ENCODE results near the gene SMAD1. TPM values are rescaled to one million over a fixed set of nuclear protein-coding genes. Genes with fewer than 3 reads are reported as not detected.

Gene SMAD1
- total RNA-seq, 1 experiment from 2014 or later, result 21.1 TPM

- no peak overlapping the region for H3K14ac ChIP-seq (ENCODE audit: insufficient read depth, low read length)
- H3K4me2 ChIP-seq (ENCODE audit: insufficient read depth, insufficient read length, low read length), result no peak overlapping the region
- H3K9me3 ChIP-seq (ENCODE audit: control insufficient read depth, low read depth, low read length), result no peaks in the 10 kb centered on the region
- H3K23me2 ChIP-seq (ENCODE audit: insufficient read length, low read depth, low read length, poor library complexity, severe bottlenecking), result no peaks in the 10 kb centered on the region
- no peaks in the 10 kb centered on the region for H3K79me1 ChIP-seq (ENCODE audit: insufficient read depth, low read depth, low read length, poor library complexity, severe bottlenecking)
- H3K18ac ChIP-seq (ENCODE audit: insufficient read length, low read depth, low read length), result no peak overlapping the region
- DNase-seq, result no peak
- H3K4ac ChIP-seq (ENCODE audit: low read depth, low read length), result no peak overlapping the region
- no peak overlapping the region for H3K56ac ChIP-seq (ENCODE audit: insufficient read length, low read depth, low read length)
- no peak for TF ChIP-seq CTCF (conservative IDR thresholded peaks at IDR 0.05)
- H2AFZ ChIP-seq (ENCODE audit: low read length), result no peak overlapping the region
- no peak overlapping the region for H2BK12ac ChIP-seq (ENCODE audit: insufficient read length, low read depth, low read length)
- no peak overlapping the region for H3K9ac ChIP-seq (ENCODE audit: extremely low read depth, insufficient read length, low read length)
- H3K9me3 Mint-ChIP-seq, result peaks cover 13 to 16% of the 10 kb centered on the region in 2 experiments
- H3K23ac ChIP-seq (ENCODE audit: insufficient read length, low read depth, low read length), result no peak overlapping the region
- H3K4me1 Mint-ChIP-seq, result no peaks in the 10 kb centered on the region
- no peak overlapping the region for H4K5ac ChIP-seq (ENCODE audit: insufficient read length, low read depth, low read length)
- H4K8ac ChIP-seq (replicated peaks; ENCODE audit: insufficient read length, low read depth, low read length), result no peak overlapping the region
- H2BK15ac ChIP-seq (ENCODE audit: low read depth, low read length), result no peak overlapping the region
- no peaks in the 10 kb centered on the region for H3K4me1 ChIP-seq (ENCODE audit: insufficient read depth, low read length)
- peaks cover 1% of the 10 kb centered on the region for H3K27me3 Mint-ChIP-seq (ENCODE audit: low read depth)
- no peak overlapping the region for H2BK120ac ChIP-seq (ENCODE audit: low read depth, low read length, poor library complexity, severe bottlenecking)
- H3K27ac Mint-ChIP-seq, result no peak overlapping the region; a peak in 1 of 7 replicates
- H3K36me3 Mint-ChIP-seq (ENCODE audit: insufficient read depth in 1 of 3, low read depth in 3 of 3), result peaks cover 4 to 7% (median 6%) of the 10 kb centered on the region in 3 experiments; a peak in 6 of 7 replicates
- H3K27ac ChIP-seq (ENCODE audit: insufficient read length, low read depth, low read length), result no peak overlapping the region
- no peak overlapping the region for H3K4me3 Mint-ChIP-seq
- no peaks in the 10 kb centered on the region for H4K20me1 ChIP-seq (ENCODE audit: control insufficient read depth, insufficient read depth, insufficient read length)
- H3K27me3 ChIP-seq (ENCODE audit: insufficient read depth, low read length), result no peaks in the 10 kb centered on the region
- no CpG with 5 or more reads among the region's 5 CpGs for WGBS (ENCODE audit: extremely low coverage, insufficient read length, low lambda C conversion rate)
- 0 out of 2 replicates have a peak, but pooled peaks cover 2% of the 10 kb centered on the region for H3K79me2 ChIP-seq (ENCODE audit: insufficient read depth, low read length)
- no peak overlapping the region for H4K91ac ChIP-seq (ENCODE audit: insufficient read length, low read depth, low read length)
- H2BK5ac ChIP-seq (ENCODE audit: insufficient read length, low read length), result no peak overlapping the region
- no peak overlapping the region for H2AK5ac ChIP-seq (ENCODE audit: insufficient read length, low read length)
- H2BK20ac ChIP-seq (ENCODE audit: low read depth, low read length, poor library complexity, severe bottlenecking), result no peak overlapping the region
- no peak overlapping the region for H3T11ph ChIP-seq (ENCODE audit: low read length)
Measured at GRCh38 chr4:145452447-145453162, 29.0 kb upstream of the SMAD1 start.
